ENCODE data around the gene KLC1. TPM values are rescaled to one million over a fixed set of nuclear protein-coding genes. Genes with fewer than 3 reads are reported as not detected.

Gene KLC1
- total RNA-seq, 1 experiment from 2014 or later = 163 TPM

DNA sequence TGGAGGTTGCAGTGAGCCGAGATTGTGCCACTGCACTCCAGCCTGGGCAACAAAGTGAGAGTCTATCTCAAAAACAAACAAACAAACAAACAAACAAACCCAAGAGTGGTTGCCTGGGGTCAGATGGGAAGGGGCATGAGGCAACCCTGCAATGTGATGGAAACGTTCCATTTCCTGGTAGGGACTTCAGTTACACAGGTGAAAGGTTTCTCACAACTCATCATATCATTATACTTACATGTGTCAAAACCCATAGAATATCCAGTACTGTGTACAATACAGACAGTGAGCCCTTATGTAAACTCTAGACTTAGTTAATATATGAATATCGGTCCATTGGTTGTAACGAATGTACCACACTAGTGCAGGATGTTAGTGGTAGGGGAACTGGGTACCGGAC, 7.2 kb upstream of the KLC1 start:
- intact Hi-C loops (cut with micrococcal nuclease; ENCODE audit: unreplicated experiment) = no loop called here
- H3K27ac ChIP-seq (ENCODE audit: low read depth, low read length, poor library complexity, severe bottlenecking) = no peak overlapping the region
- ChIA-PET CTCF (no interaction called here), POLR2A (ENCODE audit: low non-redundant PET) (no interaction called here)
- H3K4me3 ChIP-seq (ENCODE audit: low read depth, low read length, poor library complexity, severe bottlenecking) = no peak overlapping the region
- H3K27me3 ChIP-seq (replicated peaks; ENCODE audit: insufficient read depth, low read depth, low read length, poor library complexity) = no peaks in the 10 kb centered on the region
- no TSS peak for BruUV-seq (replicated peaks)
- H3K36me3 ChIP-seq (ENCODE audit: insufficient read depth, low read length, poor library complexity, severe bottlenecking) = no peaks in the 10 kb centered on the region
- H3K9me3 ChIP-seq (ENCODE audit: low read depth, low read length, poor library complexity, severe bottlenecking) = no peaks in the 10 kb centered on the region
- H3K4me1 ChIP-seq (ENCODE audit: insufficient read depth, low read length, poor library complexity, severe bottlenecking) = peaks cover 6% of the 10 kb centered on the region
- TF ChIP-seq, protein P1, sequence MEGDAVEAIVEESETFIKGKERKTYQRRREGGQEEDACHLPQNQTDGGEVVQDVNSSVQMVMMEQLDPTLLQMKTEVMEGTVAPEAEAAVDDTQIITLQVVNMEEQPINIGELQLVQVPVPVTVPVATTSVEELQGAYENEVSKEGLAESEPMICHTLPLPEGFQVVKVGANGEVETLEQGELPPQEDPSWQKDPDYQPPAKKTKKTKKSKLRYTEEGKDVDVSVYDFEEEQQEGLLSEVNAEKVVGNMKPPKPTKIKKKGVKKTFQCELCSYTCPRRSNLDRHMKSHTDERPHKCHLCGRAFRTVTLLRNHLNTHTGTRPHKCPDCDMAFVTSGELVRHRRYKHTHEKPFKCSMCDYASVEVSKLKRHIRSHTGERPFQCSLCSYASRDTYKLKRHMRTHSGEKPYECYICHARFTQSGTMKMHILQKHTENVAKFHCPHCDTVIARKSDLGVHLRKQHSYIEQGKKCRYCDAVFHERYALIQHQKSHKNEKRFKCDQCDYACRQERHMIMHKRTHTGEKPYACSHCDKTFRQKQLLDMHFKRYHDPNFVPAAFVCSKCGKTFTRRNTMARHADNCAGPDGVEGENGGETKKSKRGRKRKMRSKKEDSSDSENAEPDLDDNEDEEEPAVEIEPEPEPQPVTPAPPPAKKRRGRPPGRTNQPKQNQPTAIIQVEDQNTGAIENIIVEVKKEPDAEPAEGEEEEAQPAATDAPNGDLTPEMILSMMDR (conservative IDR thresholded peaks at IDR 0.05; ENCODE audit: low read depth, low read length) = no peak
- TF ChIP-seq EZH2 (IDR thresholded peaks at IDR 0.05; ENCODE audit: borderline replicate concordance, low read depth, low read length, poor library complexity, severe bottlenecking) = no peak
- DNase-seq (ENCODE audit: low spot score) = no peak

DNA sequence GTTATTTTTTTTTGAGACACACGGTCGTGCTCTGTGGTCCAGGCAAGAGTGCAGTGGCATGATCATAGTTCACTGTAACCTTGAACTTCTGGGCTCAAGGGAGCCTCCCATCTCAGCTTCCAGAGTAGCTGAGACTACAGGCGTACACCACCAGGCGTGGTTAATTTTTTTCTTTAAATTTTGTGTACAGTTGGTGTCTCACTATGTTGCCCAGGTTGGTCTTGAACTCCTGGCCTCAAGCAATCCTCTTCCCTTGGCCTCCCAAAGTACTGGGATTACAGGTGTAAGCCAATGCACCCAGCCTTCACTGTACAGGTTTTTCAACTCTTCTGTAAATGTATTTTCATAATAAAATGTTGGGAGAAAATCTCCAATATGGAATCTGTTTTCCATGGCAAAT, 5.7 kb upstream of the KLC1 start:
- intact Hi-C loops (cut with micrococcal nuclease; ENCODE audit: unreplicated experiment) = no loop called here
- no peak overlapping the region for H3K4me3 ChIP-seq (ENCODE audit: low read depth, low read length, poor library complexity, severe bottlenecking)
- H3K4me1 ChIP-seq (ENCODE audit: insufficient read depth, low read length, poor library complexity, severe bottlenecking) = peaks cover 12% of the 10 kb centered on the region
- ChIA-PET POLR2A (ENCODE audit: low non-redundant PET) (interaction anchor here (0.6 kb wide), 1 partner anchor 11 kb away, joined by 3 read pairs; no protein-coding TSS in a partner anchor), CTCF (no interaction called here)
- no peak overlapping the region for H3K27ac ChIP-seq (ENCODE audit: low read depth, low read length, poor library complexity, severe bottlenecking)
- BruUV-seq (replicated peaks) = no TSS peak
- no peaks in the 10 kb centered on the region for H3K36me3 ChIP-seq (ENCODE audit: insufficient read depth, low read length, poor library complexity, severe bottlenecking)
- DNase-seq (ENCODE audit: low spot score) = no peak
- no peak for TF ChIP-seq EZH2 (IDR thresholded peaks at IDR 0.05; ENCODE audit: borderline replicate concordance, low read depth, low read length, poor library complexity, severe bottlenecking)
- TF ChIP-seq, protein P1 (conservative IDR thresholded peaks at IDR 0.05; ENCODE audit: low read depth, low read length) = no peak
- H3K27me3 ChIP-seq (replicated peaks; ENCODE audit: insufficient read depth, low read depth, low read length, poor library complexity) = no peaks in the 10 kb centered on the region
- no peaks in the 10 kb centered on the region for H3K9me3 ChIP-seq (ENCODE audit: low read depth, low read length, poor library complexity, severe bottlenecking)

DNA sequence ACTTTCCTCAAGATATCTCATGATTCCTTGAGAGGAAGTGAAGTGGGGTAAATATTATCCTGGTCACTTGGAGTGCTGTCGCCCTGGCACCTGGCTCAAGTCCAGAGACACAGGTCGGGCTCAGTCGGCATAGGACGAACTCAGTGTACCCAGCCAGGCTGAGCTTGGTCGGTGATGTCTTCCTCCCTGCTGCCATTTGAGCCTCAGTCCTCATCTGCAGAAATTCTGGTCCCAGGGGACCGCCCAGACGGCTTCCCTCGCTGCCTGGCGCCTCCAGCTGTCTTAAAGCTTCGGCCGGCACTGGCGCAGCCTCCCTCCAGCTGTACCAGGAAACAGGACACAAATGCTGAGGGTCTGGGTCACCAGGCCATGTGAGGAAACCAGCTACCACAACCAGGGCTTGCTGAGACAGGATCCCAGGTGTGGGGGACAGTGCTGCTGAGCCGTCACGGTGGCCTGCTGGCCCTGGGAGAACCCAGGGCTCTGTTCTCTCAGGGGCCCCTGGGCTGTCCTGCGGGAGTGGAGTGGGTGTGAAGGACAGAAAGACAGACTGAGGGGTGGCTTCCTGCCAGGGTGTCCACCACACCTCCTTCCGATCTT, 5.0 kb upstream of the KLC1 start:
- POLR2A ChIA-PET (ENCODE audit: low non-redundant PET) = interaction anchor here (0.6 kb wide), 1 partner anchor 12 kb away, joined by 3 read pairs; no protein-coding TSS in a partner anchor
- intact Hi-C loops (cut with micrococcal nuclease; ENCODE audit: unreplicated experiment) = no loop called here
- Histone ChIP-seq H3K4me1 (ENCODE audit: insufficient read depth, low read length, poor library complexity, severe bottlenecking) (peaks cover 15% of the 10 kb centered on the region), H3K4me3 (ENCODE audit: low read depth, low read length, poor library complexity, severe bottlenecking) (no peak overlapping the region), H3K9me3 (ENCODE audit: low read depth, low read length, poor library complexity, severe bottlenecking) (no peaks in the 10 kb centered on the region), H3K36me3 (ENCODE audit: insufficient read depth, low read length, poor library complexity, severe bottlenecking) (no peaks in the 10 kb centered on the region), H3K27me3 (replicated peaks; ENCODE audit: insufficient read depth, low read depth, low read length, poor library complexity) (no peaks in the 10 kb centered on the region), H3K27ac (ENCODE audit: low read depth, low read length, poor library complexity, severe bottlenecking) (no peak overlapping the region)
- DNase-seq (ENCODE audit: low spot score) = no peak
- BruUV-seq (replicated peaks) = no TSS peak
- CTCF ChIA-PET = no interaction called here
- no peak for TF ChIP-seq EZH2 (IDR thresholded peaks at IDR 0.05; ENCODE audit: borderline replicate concordance, low read depth, low read length, poor library complexity, severe bottlenecking)
- TF ChIP-seq, protein P1 (conservative IDR thresholded peaks at IDR 0.05; ENCODE audit: low read depth, low read length) = no peak
